Mesenchymal stem cell (in vitro differentiated cells and primary cell): Measurements from ENCODE around the gene APP. TPM values are rescaled to one million over a fixed set of nuclear protein-coding genes. Genes with fewer than 3 reads are reported as not detected.

Source experiments
- DNase-seq: peaks from one replicate; pipeline ENCODE4 v3.0.0-alpha.2; 2013
- H2AFZ ChIP-seq: one replicate; pipeline ENCODE4 v1.6.1; 2013; ENCODE audit warnings: low read depth, mild to moderate bottlenecking, control low read depth, inconsistent platforms, low read length, moderate library complexity
- H2AK5ac ChIP-seq: 2 replicates; pipeline ENCODE4 v1.6.1; 2013; ENCODE audit warnings: low read length, moderate library complexity, mild to moderate bottlenecking, inconsistent platforms; ENCODE audit not compliant: severe bottlenecking
- H2BK120ac ChIP-seq: one replicate; pipeline ENCODE4 v1.6.1; 2013; ENCODE audit warnings: low read depth, mild to moderate bottlenecking, inconsistent platforms, low read length, moderate library complexity
- H2BK12ac ChIP-seq, 2 experiments: one replicate each; pipeline ENCODE4 v1.6.1; 2013; ENCODE audit warnings: inconsistent platforms in 2 of 2, low read length in 2 of 2, mild to moderate bottlenecking in 2 of 2, moderate library complexity in 2 of 2, control low read depth in 1 of 2
- H2BK15ac ChIP-seq: one replicate; pipeline ENCODE4 v1.6.1; 2013; ENCODE audit warnings: mild to moderate bottlenecking, low read depth, inconsistent platforms; ENCODE audit not compliant: poor library complexity, severe bottlenecking
- H2BK5ac ChIP-seq: 2 replicates; pipeline ENCODE4 v1.6.1; 2013; ENCODE audit warnings: low read depth, mild to moderate bottlenecking, low read length, control low read depth, inconsistent platforms; ENCODE audit not compliant: poor library complexity, severe bottlenecking
- H3K14ac ChIP-seq, 2 experiments: one replicate each; pipeline ENCODE4 v1.6.1; 2013; ENCODE audit warnings: inconsistent platforms in 2 of 2, low read length in 2 of 2, control low read depth in 1 of 2, mild to moderate bottlenecking in 1 of 2, moderate library complexity in 1 of 2
- H3K18ac ChIP-seq, 2 experiments: one replicate each; pipeline ENCODE4 v1.6.1; 2013; ENCODE audit warnings: inconsistent platforms in 2 of 2, low read length in 2 of 2, control low read depth in 1 of 2, low read depth in 1 of 2, mild to moderate bottlenecking in 1 of 2
- H3K23ac ChIP-seq, 2 experiments: one replicate each; pipeline ENCODE4 v1.6.1; 2013; ENCODE audit warnings: inconsistent platforms in 2 of 2, low read length in 2 of 2, mild to moderate bottlenecking in 2 of 2, moderate library complexity in 2 of 2, control low read depth in 1 of 2
- H3K27ac ChIP-seq: 2 replicates; pipeline ENCODE4 v1.5.1; 2013; ENCODE audit warnings: mild to moderate bottlenecking, moderate library complexity, low read length, control low read depth, inconsistent platforms; ENCODE audit not compliant: poor library complexity, severe bottlenecking
- H3K27me3 ChIP-seq, 2 experiments: 2 replicates each; pipeline versions ENCODE4 v1.6.1 to v1.7.0; 2013; ENCODE audit warnings: low read length in 2 of 2, mild to moderate bottlenecking in 2 of 2, moderate library complexity in 2 of 2, control low read depth in 1 of 2, inconsistent platforms in 1 of 2; ENCODE audit not compliant: control insufficient read depth in 1 of 2, insufficient read depth in 1 of 2
- H3K36me3 ChIP-seq, 2 experiments: 2 replicates each; pipeline versions ENCODE4 v1.6.1 to v1.7.0; 2013; ENCODE audit warnings: low read length in 2 of 2, control low read depth in 1 of 2, inconsistent platforms in 1 of 2, low read depth in 1 of 2, mild to moderate bottlenecking in 1 of 2; ENCODE audit not compliant: insufficient read depth in 2 of 2, control insufficient read depth in 1 of 2
- H3K4ac ChIP-seq, 2 experiments: one replicate each; pipeline ENCODE4 v1.6.1; 2013; ENCODE audit warnings: inconsistent platforms in 2 of 2, low read length in 2 of 2, mild to moderate bottlenecking in 2 of 2, moderate library complexity in 2 of 2, control low read depth in 1 of 2, low read depth in 1 of 2
- H3K4me1 ChIP-seq: 2 replicates; pipeline ENCODE4 v1.6.1; 2013; ENCODE audit warnings: low read depth, low read length, control low read depth; ENCODE audit not compliant: control insufficient read depth, insufficient read depth
- H3K4me2 ChIP-seq: 2 replicates; pipeline ENCODE4 v1.6.1; 2013; ENCODE audit warnings: low read length, mild to moderate bottlenecking, inconsistent platforms; ENCODE audit not compliant: poor library complexity, severe bottlenecking
- H3K4me3 ChIP-seq, 2 experiments: 2 replicates each; pipeline versions ENCODE4 v1.5.1 to v1.7.0; 2013; ENCODE audit warnings: low read length in 2 of 2, mild to moderate bottlenecking in 2 of 2, control low read depth in 1 of 2, low read depth in 1 of 2; ENCODE audit not compliant: insufficient read depth in 1 of 2
- H3K79me1 ChIP-seq: replicated peaks from 2 replicates; pipeline ENCODE4 v1.6.1; 2013; ENCODE audit warnings: mild to moderate bottlenecking, control low read depth, low read length, inconsistent platforms; ENCODE audit not compliant: poor library complexity, severe bottlenecking
- H3K9ac ChIP-seq: 2 replicates; pipeline ENCODE4 v1.7.0; 2013; ENCODE audit warnings: mild to moderate bottlenecking, low read length, moderate library complexity
- H3K9me3 ChIP-seq: 2 replicates; pipeline ENCODE4 v1.7.0; 2013; ENCODE audit warnings: mild to moderate bottlenecking, low read length; ENCODE audit not compliant: control insufficient read depth
- H4K8ac ChIP-seq: one replicate; pipeline ENCODE4 v1.6.1; 2013; ENCODE audit warnings: inconsistent platforms, mild to moderate bottlenecking, low read length, moderate library complexity
- H4K91ac ChIP-seq: one replicate; pipeline ENCODE4 v1.6.1; 2013; ENCODE audit warnings: mild to moderate bottlenecking, low read length, inconsistent platforms
- WGBS: methylation state at CpG from one replicate; pipeline ENCODE4 v1.1.7; 2013; ENCODE audit warnings: mixed read lengths; 5-methylcytosine and 5-hydroxymethylcytosine counted together
- polyA plus RNA-seq, 2 experiments: library from polyadenylated mRNA; stranded (reverse); fragments of 200-250 nt; gene quantifications; one replicate each; pipeline ENCODE4 v1.2.3, GENCODE V29; 2013

APP gene
- polyA plus RNA-seq (2013, experiment 1 of 2), result 698 TPM
- polyA plus RNA-seq (2013, experiment 2 of 2), result 694 TPM

DNA sequence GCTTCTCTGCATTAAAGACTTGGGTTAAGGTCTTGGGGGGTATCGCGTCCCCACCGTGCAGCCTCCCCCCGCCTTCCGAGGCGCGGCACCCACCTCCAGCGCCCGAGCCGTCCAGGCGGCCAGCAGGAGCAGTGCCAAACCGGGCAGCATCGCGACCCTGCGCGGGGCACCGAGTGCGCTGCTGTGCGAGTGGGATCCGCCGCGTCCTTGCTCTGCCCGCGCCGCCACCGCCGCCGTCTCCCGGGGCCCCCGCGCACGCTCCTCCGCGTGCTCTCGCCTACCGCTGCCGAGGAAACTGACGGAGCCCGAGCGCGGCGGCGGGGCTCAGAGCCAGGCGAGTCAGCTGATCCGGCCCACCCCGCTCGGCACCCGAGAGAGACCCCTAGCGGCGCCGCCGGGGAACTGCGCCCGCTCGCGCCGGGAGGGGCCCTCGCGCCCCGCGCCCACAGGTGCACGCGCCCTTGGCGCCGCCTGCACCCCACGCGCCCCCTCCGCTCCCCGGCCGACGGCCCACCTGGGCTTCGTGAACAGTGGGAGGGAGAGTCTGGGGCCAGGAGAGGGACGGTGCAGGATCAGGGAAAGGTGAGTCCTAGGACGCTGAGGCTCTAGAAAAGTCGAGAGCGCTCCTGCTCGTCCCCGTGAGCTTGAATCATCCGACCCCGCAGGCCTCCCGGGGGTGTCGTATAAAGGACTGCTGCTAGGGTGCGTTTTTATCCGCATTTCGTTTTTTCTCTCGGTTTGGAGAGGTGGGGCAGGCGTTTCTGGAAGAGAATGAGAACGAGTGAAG lies at the start of gene APP:
APP (minus strand) TSS at position 300 of the 787 bp plus-strand sequence; CDS start at position 150, 150 bp downstream.
- Histone ChIP-seq H3K36me3 (peaks cover 0 to 4% of the 10 kb centered on the region in 2 experiments), H3K18ac (peak within 1 kb of the TSS; percentile 55 to 98), H3K14ac (peak within 1 kb of the TSS; percentile 47 to 100), H3K23ac (peak within 1 kb of the TSS; percentile 81 to 100), H4K91ac (peak within 1 kb of the TSS; percentile 95), H3K4me2 (peak within 1 kb of the TSS; percentile 98), H3K4ac (peak within 1 kb of the TSS; percentile 67 to 94), H2AK5ac (no peak within 1 kb of the TSS), H3K27me3 (no peaks in the 10 kb centered on the region), H3K4me1 (peaks cover 4% of the 10 kb centered on the region), H3K9me3 (no peaks in the 10 kb centered on the region), H4K8ac (peak within 1 kb of the TSS; percentile 57), H2BK15ac (peak within 1 kb of the TSS; percentile 95), H2BK120ac (peak within 1 kb of the TSS; percentile 85), H2AFZ (peak within 1 kb of the TSS; percentile 84), H3K79me1 (no peaks in the 10 kb centered on the region), H2BK5ac (peak within 1 kb of the TSS; percentile 96), H2BK12ac (peak within 1 kb of the TSS; percentile 56 to 87), H3K9ac (peak within 1 kb of the TSS; percentile 84), H3K4me3 (peak within 1 kb of the TSS; percentile 93 to 100), H3K27ac (peak within 1 kb of the TSS; percentile 89)
- DNase-seq, result peak; percentile 78
- WGBS, result under 1% methylated on average over 78 of the region's 88 CpGs

DNA sequence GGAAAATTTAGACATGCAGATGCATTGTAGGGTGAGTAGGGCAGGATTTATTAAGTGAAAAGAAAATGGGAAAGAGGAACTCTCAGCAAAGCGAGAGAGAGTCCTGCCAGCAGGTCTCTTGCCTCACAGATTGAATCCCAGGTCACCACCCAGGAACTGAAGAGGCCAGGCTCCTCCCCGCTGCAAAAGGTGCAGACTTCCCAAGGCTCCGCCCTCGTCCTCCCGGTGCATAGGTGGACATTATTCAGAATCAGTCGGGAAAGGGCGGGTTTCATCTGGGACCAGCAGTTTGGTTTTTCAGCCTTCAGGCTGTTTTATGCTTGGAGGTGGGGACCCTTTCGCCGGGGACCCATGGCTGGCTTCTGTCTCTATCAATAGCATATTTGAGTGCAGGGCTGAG lies 41.6 kb upstream of the APP start:
- WGBS, result 82% methylated on average over 9 of the region's 9 CpGs
- H3K4me2 ChIP-seq, result no peak overlapping the region
- no peak for DNase-seq
- H2AK5ac ChIP-seq, result no peak overlapping the region
- no peak overlapping the region for H3K4me3 ChIP-seq
- H2AFZ ChIP-seq, result no peak overlapping the region
- H2BK12ac ChIP-seq, result no peak overlapping the region
- no peak overlapping the region for H3K4ac ChIP-seq
- H3K14ac ChIP-seq, result no peak overlapping the region
- H3K23ac ChIP-seq, result no peak overlapping the region
- peaks cover 0 to 5% of the 10 kb centered on the region in 2 experiments for H3K27me3 ChIP-seq
- no peak overlapping the region for H2BK15ac ChIP-seq
- no peak overlapping the region for H3K27ac ChIP-seq
- H3K36me3 ChIP-seq, result no peaks in the 10 kb centered on the region
- H2BK120ac ChIP-seq, result no peak overlapping the region
- H3K9me3 ChIP-seq, result no peaks in the 10 kb centered on the region
- no peak overlapping the region for H3K18ac ChIP-seq
- no peak overlapping the region for H3K9ac ChIP-seq
- H2BK5ac ChIP-seq, result no peak overlapping the region
- no peak overlapping the region for H4K91ac ChIP-seq
- no peaks in the 10 kb centered on the region for H3K4me1 ChIP-seq
- no peaks in the 10 kb centered on the region for H3K79me1 ChIP-seq
- H4K8ac ChIP-seq, result no peak overlapping the region

DNA sequence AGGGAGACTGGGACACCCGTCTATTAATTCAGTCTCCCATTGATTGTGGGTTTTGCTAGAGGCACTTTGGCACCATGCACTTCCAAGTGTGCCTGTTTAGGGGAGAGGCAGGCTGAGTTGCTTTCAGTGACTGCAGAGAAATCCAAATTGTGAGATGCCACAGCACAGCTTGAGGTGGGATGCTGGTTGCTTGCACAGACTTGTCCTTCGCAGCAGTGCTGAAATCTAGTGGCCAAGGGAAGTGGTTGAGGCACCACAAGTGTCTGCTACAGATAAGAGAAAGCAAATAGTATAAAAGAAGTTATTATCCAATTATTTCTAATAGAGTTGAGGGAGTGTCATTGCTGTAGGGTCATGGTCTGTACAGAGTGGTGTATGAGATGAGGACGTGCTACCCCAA lies 40.0 kb upstream of the APP start:
- H2AFZ ChIP-seq, result no peak overlapping the region
- H3K4me3 ChIP-seq, result no peak overlapping the region
- no peak overlapping the region for H3K4me2 ChIP-seq
- no peak overlapping the region for H3K9ac ChIP-seq
- H3K9me3 ChIP-seq, result no peaks in the 10 kb centered on the region
- no peak overlapping the region for H2BK5ac ChIP-seq
- no peak overlapping the region for H4K91ac ChIP-seq
- no peak for DNase-seq
- 81% methylated on average over 2 of the region's 3 CpGs for WGBS
- no peak overlapping the region for H3K18ac ChIP-seq
- no peak overlapping the region for H3K27ac ChIP-seq
- no peak overlapping the region for H2BK15ac ChIP-seq
- H4K8ac ChIP-seq, result no peak overlapping the region
- no peaks in the 10 kb centered on the region for H3K79me1 ChIP-seq
- no peak overlapping the region for H3K4ac ChIP-seq
- no peak overlapping the region for H3K14ac ChIP-seq
- H2AK5ac ChIP-seq, result no peak overlapping the region
- H3K36me3 ChIP-seq, result no peaks in the 10 kb centered on the region
- H3K4me1 ChIP-seq, result no peaks in the 10 kb centered on the region
- H2BK12ac ChIP-seq, result no peak overlapping the region
- no peak overlapping the region for H3K23ac ChIP-seq
- peaks cover 0 to 5% of the 10 kb centered on the region in 2 experiments for H3K27me3 ChIP-seq
- no peak overlapping the region for H2BK120ac ChIP-seq

- H4K8ac ChIP-seq, result no peak overlapping the region
- no peak overlapping the region for H3K4ac ChIP-seq
- 86% methylated on average over 3 of the region's 3 CpGs for WGBS
- no peak overlapping the region for H3K9ac ChIP-seq
- no peak overlapping the region for H4K91ac ChIP-seq
- no peak overlapping the region for H2BK15ac ChIP-seq
- H3K4me2 ChIP-seq, result no peak overlapping the region
- H3K14ac ChIP-seq, result no peak overlapping the region
- H2AFZ ChIP-seq, result no peak overlapping the region
- no peak overlapping the region for H2AK5ac ChIP-seq
- no peak overlapping the region for H3K23ac ChIP-seq
- no peak overlapping the region for H3K27ac ChIP-seq
- H3K36me3 ChIP-seq, result no peaks in the 10 kb centered on the region
- no peaks in the 10 kb centered on the region for H3K9me3 ChIP-seq
- peaks cover 0 to 5% of the 10 kb centered on the region in 2 experiments for H3K27me3 ChIP-seq
- H2BK5ac ChIP-seq, result no peak overlapping the region
- no peak overlapping the region for H2BK12ac ChIP-seq
- H3K4me3 ChIP-seq, result no peak overlapping the region
- no peaks in the 10 kb centered on the region for H3K4me1 ChIP-seq
- no peaks in the 10 kb centered on the region for H3K79me1 ChIP-seq
- no peak overlapping the region for H2BK120ac ChIP-seq
- DNase-seq, result no peak
- H3K18ac ChIP-seq, result no peak overlapping the region
These were observed 36.5 kb upstream of the APP start for GRCh38 chr21:26207021-26207420.
